Tibial nerve (tissue), 4 donors: Measurements from ENCODE around the gene LEF1.

ENCODE experiments used
- CTCF ChIP-seq, 5 experiments: fragments of 200-600 bp in 3 of 5; fragments of 450-650 bp in 2 of 5; sonication (generic) in 3 of 5; IDR thresholded peaks; one replicate each; pipeline ENCODE4 v1.5.1; 2016 to 2019; ENCODE audit warnings: antibody characterized with exemption in 5 of 5, mild to moderate bottlenecking in 3 of 5, moderate library complexity in 2 of 5
- EP300 ChIP-seq, 2 donors: sonication (generic); formaldehyde crosslinking; IDR thresholded peaks; one replicate each; pipeline ENCODE4 v1.6.1; 2017; ENCODE audit warnings: antibody characterized with exemption in 2 of 2, mild to moderate bottlenecking in 1 of 2

- TF ChIP-seq EP300 (IDR thresholded peaks at IDR 0.05) (no peak), CTCF (IDR thresholded peaks at IDR 0.05) (peak in 2 of 5 experiments; percentile 11 to 26)
Measured at GRCh38 chr4:108030332-108030731, 138.4 kb downstream of the LEF1 start.
